Heart left ventricle (tissue), 16 donors: Measurements from ENCODE around the gene TRIM40. TPM values are rescaled to one million over a fixed set of nuclear protein-coding genes. Genes with fewer than 3 reads are reported as not detected.
A peak's percentile ranks its signal among the peaks of the same experiment; 100 is the strongest.

Source experiments
- ATAC-seq, 4 donors: fragments of 200-7000 bp; cut with Tn5 transposase; one replicate each; pipeline ENCODE4 v1.9.1; 2020 to 2022; ENCODE audit warnings: moderate library complexity in 4 of 4, mild to moderate bottlenecking in 3 of 4, moderate number of reproducible peaks in 1 of 4
- DNase-seq, 5 donors: peaks; one replicate each; pipeline ENCODE4 v3.0.0-alpha.2; 2020
- H3K27ac ChIP-seq, 12 donors: fragments of 200-600 bp; sonication (generic) in 4 of 12; one replicate each; pipeline versions ENCODE4 v1.5.0 to v1.8.0; 2016 to 2022; ENCODE audit warnings: mild to moderate bottlenecking in 2 of 12
- H3K27me3 ChIP-seq, 9 donors: fragments of 200-600 bp; sonication (generic) in 2 of 9; one replicate each; pipeline versions ENCODE4 v1.5.1 to v1.8.0; 2016 to 2022; ENCODE audit warnings: mild to moderate bottlenecking in 3 of 9
- H3K36me3 ChIP-seq, 9 donors: fragments of 200-600 bp; sonication (generic) in 2 of 9; one replicate each; pipeline versions ENCODE4 v1.5.0 to v1.8.0; 2018 to 2022; ENCODE audit warnings: mild to moderate bottlenecking in 2 of 9
- H3K4me1 ChIP-seq, 12 donors: fragments of 200-600 bp; sonication (generic) in 4 of 12; one replicate each; pipeline versions ENCODE4 v1.5.0 to v1.8.0; 2016 to 2022; ENCODE audit warnings: mild to moderate bottlenecking in 3 of 12
- H3K4me3 ChIP-seq, 12 donors: fragments of 200-600 bp; sonication (generic) in 4 of 12; one replicate each; pipeline versions ENCODE4 v1.5.0 to v1.8.0; 2017 to 2022; ENCODE audit warnings: mild to moderate bottlenecking in 9 of 12, moderate library complexity in 4 of 12
- H3K9me3 ChIP-seq, 12 donors: fragments of 200-600 bp; sonication (generic) in 4 of 12; one replicate each; pipeline versions ENCODE4 v1.5.0 to v1.8.0; 2016 to 2022; ENCODE audit warnings: mild to moderate bottlenecking in 1 of 12
- CTCF ChIP-seq, 12 donors: fragments of 200-600 bp; sonication (generic) in 4 of 12; IDR thresholded peaks; one replicate each; pipeline versions ENCODE4 v1.5.0 to v1.8.0; 2018 to 2022; ENCODE audit warnings: antibody characterized with exemption in 12 of 12, mild to moderate bottlenecking in 5 of 12
- POLR2A ChIP-seq, 2 donors: fragments of 450-650 bp; IDR thresholded peaks; one replicate each; pipeline ENCODE4 v1.6.1; 2017; ENCODE audit warnings: antibody characterized with exemption in 2 of 2, mild to moderate bottlenecking in 2 of 2, moderate library complexity in 2 of 2
- WGBS, 4 donors: extraction: QIAGEN DNeasy Blood & Tissue Kit in 2 of 4; methylation state at CpG; one replicate each; pipeline versions ENCODE4 v1.1.5 to v1.1.7; 2013 to 2018; 5-methylcytosine and 5-hydroxymethylcytosine counted together
- intact Hi-C, 10 donors: fragments of 100-400 bp; cut with DNase I; formaldehyde crosslinking; loops; one replicate each; pipeline versions ENCODE4 v1.11.1 to v1.14.2; 2022
- polyA plus RNA-seq, 2 donors: library from polyadenylated mRNA; stranded (reverse); fragments of 200-250 nt; gene quantifications; one replicate each; pipeline ENCODE4 v1.2.3, GENCODE V29; 2013
- total RNA-seq, 9 donors: library from RNA; depleted of rRNA in 2 of 9; stranded (reverse); fragments of >200 nt in 2 of 9; fragmentation: NEBNext Ultra II Directional in 3 of 9; extraction: Animal tissue kit (Norgen Biotek cat#: 25700) in 3 of 9; gene quantifications; one replicate each; pipeline versions ENCODE4 v1.1.0 to v1.2.4, GENCODE V29; 2016 to 2023
- donor health status: ischemic (EF 13 %, LVEDD 7.1; RV severe dilation, severe dysfunction).
- donor health status: healthy with polysubstance abuse.
- donor health status: DM: no; HTN: yes; CAD: no.
- donor health status: DM: no; HTN: no; CAD: no.
- donor health status: ischemic (EF 25% LVEDD 6.9; RV normal size, moderate dysfunction).
- donor health status: ischemic (EF 25% LVEDD 5.7; RV mildly dilated, moderate dysfunction).
- donor health status: healthy.
- donor health status: DM: yes; HTN: yes; CAD: no.
- donor health status: ischemic (EF 35%, LVEDD 5.7; RV mildly dilated, moderate dysfunction).
- donor health status: nonischemic (EF 11% LVEDD 7.7; RV severe dilation, severe dysfunction).
- donor health status: DM: yes; HTN: yes; CAD: no.
- donor health status: PGD.
- donor health status: ischemic (EF 29% LVEDD 5.4; RV normal size, mild dysfunction).
- donor health status: nonischemic (EF 23%, LVEDD 6.1; RV moderate dilation, normal function).

Gene TRIM40
- total and polyA plus RNA-seq, 11 donors, result not detected

- Histone ChIP-seq H3K4me1 (peaks cover 0 to 37% (median 25%) of the 10 kb centered on the region in 12 donors), H3K4me3 (no peak overlapping the region), H3K27ac (no peak overlapping the region), H3K36me3 (no peaks in the 10 kb centered on the region), H3K27me3 (peaks cover 0 to 62% (median 35%) of the 10 kb centered on the region in 9 donors), H3K9me3 (no peaks in the 10 kb centered on the region)
- no peak for TF ChIP-seq CTCF (IDR thresholded peaks at IDR 0.05)
- TF ChIP-seq POLR2A (IDR thresholded peaks at IDR 0.05), result no peak
- 61 to 71% (median 64%) methylated on average over 4 of the region's 4 CpGs for WGBS, 4 donors
- no peak for DNase-seq
- ATAC-seq, result no peak
- intact Hi-C loops, result no loop called here
Measured at GRCh38 chr6:30097902-30098768, 37.8 kb upstream of the TRIM40 start.

GRCh38 chr6:30100154-30100553 is 35.8 kb upstream of the TRIM40 start:
- no peaks in the 10 kb centered on the region for H3K36me3 ChIP-seq
- H3K9me3 ChIP-seq, result no peaks in the 10 kb centered on the region
- peaks cover 0 to 57% (median 35%) of the 10 kb centered on the region in 9 donors for H3K27me3 ChIP-seq
- peak overlapping the region in 8 of 12 donors; percentile 43 to 60 (median 55) for H3K4me3 ChIP-seq
- peak overlapping the region in 6 of 12 donors; percentile 45 to 81 (median 55) for H3K27ac ChIP-seq
- DNase-seq (no peak), ATAC-seq (no peak)
- intact Hi-C loops, result loop anchor here in 7 of 10 donors (2.0 to 5.0 kb wide), 4 partner anchors 33 to 72 kb away; partner anchors contain the start of genes PPP1R11 (in 6 of the 7) and POLR1H (in 1 of the 7)
- peaks cover 0 to 42% (median 28%) of the 10 kb centered on the region in 12 donors for H3K4me1 ChIP-seq
- no peak for TF ChIP-seq POLR2A (IDR thresholded peaks at IDR 0.05)
- TF ChIP-seq CTCF (IDR thresholded peaks at IDR 0.05), result no peak
- 25 to 41% (median 31%) methylated on average over 8 of the region's 8 CpGs for WGBS, 4 donors

GRCh38 chr6:30100585-30101443 is 35.1 kb upstream of the TRIM40 start:
- Histone ChIP-seq H3K4me1 (peaks cover 0 to 38% (median 28%) of the 10 kb centered on the region in 12 donors), H3K27ac (peak overlapping the region in 10 of 12 donors; percentile 49 to 81 (median 62)), H3K36me3 (no peaks in the 10 kb centered on the region), H3K27me3 (peaks cover 0 to 60% (median 35%) of the 10 kb centered on the region in 9 donors), H3K9me3 (no peaks in the 10 kb centered on the region), H3K4me3 (peak overlapping the region in 11 of 12 donors; percentile 14 to 60 (median 51))
- WGBS, 4 donors, result 2 to 6% (median 4%) methylated on average over 30 to 47 of the region's 47 CpGs
- peak; percentile 35 to 70 (median 54) for DNase-seq
- peak in 2 of 12 donors; percentile 17 to 23 for TF ChIP-seq CTCF (IDR thresholded peaks at IDR 0.05)
- no peak for TF ChIP-seq POLR2A (IDR thresholded peaks at IDR 0.05)
- intact Hi-C loops, result loop anchor here in 7 of 10 donors (2.0 to 5.0 kb wide), 4 partner anchors 34 to 71 kb away; partner anchors contain the start of genes PPP1R11 (in 6 of the 7) and POLR1H (in 1 of the 7)
- peak in 3 of 4 donors; percentile 40 to 68 (median 43) for ATAC-seq
